ENCODE results near the gene PLA2G12B. TPM values are rescaled to one million over a fixed set of nuclear protein-coding genes. Genes with fewer than 3 reads are reported as not detected.

Gene PLA2G12B
- polyA plus RNA-seq, 1 experiment, result not detected

DNA sequence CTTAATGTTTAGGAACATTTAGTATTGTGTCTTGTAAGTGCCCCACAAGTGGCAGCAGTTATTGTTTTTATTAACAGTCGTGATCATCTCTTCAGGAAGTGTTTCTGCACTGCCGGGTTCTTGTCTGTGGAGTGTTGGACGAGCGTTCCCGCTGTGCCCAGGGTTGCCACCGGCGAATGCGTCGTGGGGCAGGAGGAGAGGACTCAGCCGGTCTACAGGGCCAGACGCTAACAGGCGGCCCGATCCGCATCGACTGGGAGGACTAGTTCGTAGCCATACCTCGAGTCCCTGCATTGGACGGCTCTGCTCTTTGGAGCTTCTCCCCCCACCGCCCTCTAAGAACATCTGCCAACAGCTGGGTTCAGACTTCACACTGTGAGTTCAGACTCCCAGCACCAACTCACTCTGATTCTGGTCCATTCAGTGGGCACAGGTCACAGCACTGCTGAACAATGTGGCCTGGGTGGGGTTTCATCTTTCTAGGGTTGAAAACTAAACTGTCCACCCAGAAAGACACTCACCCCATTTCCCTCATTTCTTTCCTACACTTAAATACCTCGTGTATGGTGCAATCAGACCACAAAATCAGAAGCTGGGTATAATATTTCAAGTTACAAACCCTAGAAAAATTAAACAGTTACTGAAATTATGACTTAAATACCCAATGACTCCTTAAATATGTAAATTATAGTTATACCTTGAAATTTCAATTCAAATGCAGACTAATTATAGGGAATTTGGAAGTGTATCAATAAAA is 22.2 kb downstream of the PLA2G12B start:
- CTCF ChIA-PET, result no interaction called here
- no peak for TF ChIP-seq CTCF (IDR thresholded peaks at IDR 0.05; ENCODE audit: low read depth, low read length)
- POLR2A ChIA-PET, result interaction anchor here (0.5 kb wide), 1 partner anchor 710 kb away, joined by 8 read pairs; no protein-coding TSS in a partner anchor

DNA sequence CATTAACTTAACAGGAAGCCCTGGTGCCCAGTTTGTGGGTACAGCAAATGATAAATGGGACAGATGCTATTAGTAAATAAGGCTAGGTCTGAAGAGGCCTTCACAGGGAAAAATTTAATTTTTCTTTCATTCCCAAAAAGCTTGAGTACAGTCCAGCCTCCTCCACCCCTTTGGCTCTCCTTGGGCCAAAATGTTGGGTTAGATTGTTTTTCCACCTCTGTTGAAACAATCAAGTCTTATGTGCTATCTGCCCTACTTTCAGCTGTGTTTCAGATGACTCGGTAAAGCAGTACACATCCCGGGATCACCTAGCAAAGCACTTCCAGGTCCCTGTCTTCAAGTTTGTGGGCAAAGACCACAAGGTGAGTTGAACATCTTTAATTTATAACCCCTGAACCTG is 24.3 kb downstream of the PLA2G12B start:
- no peak for DNase-seq (ENCODE audit: low read depth, low spot score)
- Histone ChIP-seq H3K27ac (ENCODE audit: low read depth, low read length) (no peak overlapping the region), H3K9me3 (ENCODE audit: control insufficient read depth, insufficient read depth, low read length) (no peaks in the 10 kb centered on the region), H3K27me3 (ENCODE audit: control insufficient read depth, insufficient read depth, low read length) (peaks cover 2% of the 10 kb centered on the region), H3K4me3 (ENCODE audit: low read depth, low read length) (no peak overlapping the region)
- ChIA-PET CTCF (no interaction called here), POLR2A (no interaction called here)
- no peak for TF ChIP-seq CTCF (IDR thresholded peaks at IDR 0.05; ENCODE audit: low read depth, low read length)

More for the DNA sequence above, 22.2 kb downstream of the PLA2G12B start:
- Histone ChIP-seq H3K27me3 (ENCODE audit: control insufficient read depth, insufficient read depth, low read length) (peaks cover 2% of the 10 kb centered on the region), H3K27ac (ENCODE audit: low read depth, low read length) (no peak overlapping the region), H3K9me3 (ENCODE audit: control insufficient read depth, insufficient read depth, low read length) (no peaks in the 10 kb centered on the region), H3K4me3 (ENCODE audit: low read depth, low read length) (no peak overlapping the region)
- no peak for DNase-seq (ENCODE audit: low read depth, low spot score)

- ChIA-PET CTCF (no interaction called here), POLR2A (no interaction called here)
- Histone ChIP-seq H3K27me3 (ENCODE audit: control insufficient read depth, insufficient read depth, low read length) (peaks cover 6% of the 10 kb centered on the region), H3K9me3 (ENCODE audit: control insufficient read depth, insufficient read depth, low read length) (no peaks in the 10 kb centered on the region), H3K4me3 (ENCODE audit: low read depth, low read length) (no peak overlapping the region), H3K27ac (ENCODE audit: low read depth, low read length) (no peak overlapping the region)
- TF ChIP-seq CTCF (IDR thresholded peaks at IDR 0.05; ENCODE audit: low read depth, low read length), result no peak
- DNase-seq (ENCODE audit: low read depth, low spot score), result no peak
These were observed 25.8 kb downstream of the PLA2G12B start for GRCh38 chr10:72928798-72929197.

- H3K27ac ChIP-seq (ENCODE audit: low read depth, low read length), result no peak overlapping the region
- CTCF ChIA-PET, result no interaction called here
- no peak overlapping the region for H3K4me3 ChIP-seq (ENCODE audit: low read depth, low read length)
- DNase-seq (ENCODE audit: low read depth, low spot score), result no peak
- peaks cover 10% of the 10 kb centered on the region for H3K27me3 ChIP-seq (ENCODE audit: control insufficient read depth, insufficient read depth, low read length)
- H3K9me3 ChIP-seq (ENCODE audit: control insufficient read depth, insufficient read depth, low read length), result no peaks in the 10 kb centered on the region
- POLR2A ChIA-PET, result no interaction called here
- TF ChIP-seq CTCF (IDR thresholded peaks at IDR 0.05; ENCODE audit: low read depth, low read length), result no peak
These were observed 27.1 kb downstream of the PLA2G12B start for GRCh38 chr10:72927485-72927884.

- H3K27ac ChIP-seq (ENCODE audit: low read depth, low read length), result no peak overlapping the region
- TF ChIP-seq CTCF (IDR thresholded peaks at IDR 0.05; ENCODE audit: low read depth, low read length), result no peak
- H3K27me3 ChIP-seq (ENCODE audit: control insufficient read depth, insufficient read depth, low read length), result peaks cover 9% of the 10 kb centered on the region
- POLR2A ChIA-PET, result no interaction called here
- H3K4me3 ChIP-seq (ENCODE audit: low read depth, low read length), result no peak overlapping the region
- H3K9me3 ChIP-seq (ENCODE audit: control insufficient read depth, insufficient read depth, low read length), result no peaks in the 10 kb centered on the region
- CTCF ChIA-PET, result no interaction called here
- no peak for DNase-seq (ENCODE audit: low read depth, low spot score)
These were observed 28.6 kb downstream of the PLA2G12B start for GRCh38 chr10:72925951-72926465.

Measured in AG04450 (cell line).